T1000 (cell line): ENCODE measurements around the gene TACC2.

ENCODE experiments used
- DNase-seq: peaks from one replicate; lab custom pipeline; 2025; ENCODE audit warnings: mixed read lengths; lab: John Stamatoyannopoulos, UW

Gene TACC2

DNA sequence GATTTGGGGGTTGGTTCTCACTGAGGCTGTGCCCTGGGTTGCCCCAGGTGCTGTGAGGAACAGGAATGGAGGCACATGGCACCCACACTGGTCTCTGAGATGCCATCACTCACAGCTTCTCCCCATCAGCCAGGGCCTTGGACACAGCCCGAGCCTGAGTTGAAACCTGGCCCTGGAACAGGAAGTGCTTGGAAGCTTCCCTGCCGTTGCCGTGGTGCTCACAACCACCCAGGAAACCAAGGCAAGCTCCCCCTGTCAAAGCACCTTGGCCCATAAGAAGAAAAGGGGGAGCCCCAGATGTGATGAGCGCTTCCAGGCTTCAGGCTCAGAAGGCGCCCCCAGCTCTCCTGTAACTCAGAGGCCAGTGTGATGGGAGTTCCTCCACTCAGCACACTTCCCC lies 282.1 kb downstream of the TACC2 start, which contains the start of gene BTBD16:
TSS of gene BTBD16 (plus strand) at position 221 of the 400 bp plus-strand sequence. CDS start 3,786 bp downstream, outside the sequence.
- DNase-seq: no peak

DNA sequence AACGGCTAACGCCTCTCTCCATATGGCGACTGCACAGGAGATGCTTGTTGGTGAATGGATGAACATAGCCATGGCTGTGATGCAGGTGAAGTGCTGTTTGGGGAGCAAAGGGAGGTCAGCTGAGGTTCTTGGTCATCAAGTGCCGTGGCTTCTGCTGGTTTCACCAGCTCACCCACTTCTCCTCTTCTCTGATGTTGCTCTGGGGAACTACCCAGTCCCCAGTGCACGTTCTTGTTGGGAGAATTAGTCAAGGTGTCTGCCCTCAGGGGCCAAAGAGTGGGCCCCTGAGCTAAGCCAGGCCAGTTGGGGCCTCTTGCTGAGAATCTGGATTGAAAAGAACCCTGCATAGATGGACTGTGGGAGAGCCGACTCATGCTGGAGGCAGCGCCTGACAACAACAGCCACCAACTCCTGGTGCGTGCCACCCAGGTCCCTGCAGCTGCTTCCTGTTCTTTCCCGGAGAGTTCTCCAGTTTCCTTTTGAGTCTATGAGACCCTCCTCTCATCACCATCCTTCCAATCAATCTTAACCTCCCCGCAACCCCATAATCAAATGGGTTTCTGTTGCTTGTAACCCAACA lies 285.1 kb downstream of the TACC2 start:
- no peak for DNase-seq

DNA sequence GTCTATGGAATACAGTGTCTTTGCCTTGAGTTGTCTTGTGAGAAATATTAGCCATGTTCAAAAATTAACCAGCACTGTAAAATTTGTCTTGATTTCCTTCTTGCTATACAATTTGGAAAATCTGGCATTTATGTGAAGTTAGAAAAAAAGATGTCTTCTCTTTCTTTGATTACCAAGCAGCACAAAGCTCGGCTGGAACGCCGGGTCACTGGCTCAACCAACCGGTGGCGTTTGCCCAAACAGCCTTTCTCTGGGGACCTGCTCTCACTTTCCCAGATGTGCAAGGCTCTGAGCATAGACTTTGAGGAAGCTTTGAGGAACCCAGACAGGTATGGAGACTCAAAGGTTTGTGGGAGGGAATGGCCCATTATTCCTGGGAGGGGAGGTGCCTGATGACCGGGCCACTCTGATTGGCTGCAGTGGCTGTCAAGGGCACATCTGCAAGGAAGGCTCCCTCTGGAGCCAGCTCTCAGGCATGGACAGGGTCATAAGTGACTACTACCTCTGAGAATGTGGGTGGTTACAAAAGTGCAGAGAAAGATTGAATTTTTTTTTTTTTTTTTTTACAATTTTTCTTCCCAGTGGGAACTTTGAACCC lies 287.7 kb downstream of the TACC2 start:
- no peak for DNase-seq

DNA sequence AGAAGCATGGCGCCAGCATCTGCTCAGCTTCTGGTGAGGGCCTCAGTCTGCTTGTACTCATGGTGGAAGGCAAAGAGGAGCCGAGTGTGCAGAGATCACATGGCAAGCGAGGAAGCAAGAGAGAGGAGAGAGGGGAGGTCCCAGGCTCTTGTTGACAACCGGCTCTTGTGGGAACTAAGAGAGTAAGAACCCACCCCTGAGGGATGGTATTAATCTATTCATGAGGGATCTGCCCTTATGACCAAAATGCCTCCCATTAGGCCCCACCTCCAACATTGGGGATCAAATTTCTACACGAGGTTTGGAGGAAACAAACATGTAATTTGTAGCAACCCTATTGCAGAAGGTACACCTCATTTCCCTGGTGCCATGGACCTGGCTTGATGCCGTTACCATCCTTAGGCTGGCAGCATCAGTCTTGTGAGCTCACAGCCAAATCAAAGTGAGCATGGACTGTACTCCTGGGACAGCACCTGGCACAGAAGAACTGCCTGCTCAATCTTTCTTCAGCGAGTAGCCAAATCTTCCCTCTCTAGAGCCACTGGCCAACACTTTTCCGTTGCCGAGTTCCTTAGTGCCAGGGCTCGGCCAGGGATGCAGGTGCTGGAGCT lies 288.7 kb downstream of the TACC2 start:
- no peak for DNase-seq

DNA sequence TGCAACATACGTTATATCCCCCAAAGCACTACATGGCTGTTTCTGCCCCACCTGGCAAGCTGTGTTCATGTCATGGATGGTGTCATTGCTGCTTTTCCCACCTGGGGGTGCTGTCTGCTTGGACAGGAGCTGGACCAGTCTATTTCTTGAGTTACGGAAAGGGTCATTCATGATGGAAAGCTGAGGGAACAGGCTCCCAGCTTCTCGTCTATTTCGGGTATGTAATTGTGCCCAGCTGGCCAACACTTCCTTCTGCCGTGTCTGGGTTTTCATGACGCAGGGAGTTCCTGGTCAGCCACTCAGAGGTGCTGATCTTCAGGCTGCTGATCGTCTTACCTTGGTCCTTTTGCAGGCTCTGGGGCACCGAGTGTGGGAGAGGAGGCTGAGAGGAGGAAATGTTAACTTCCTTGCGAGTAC lies 290.8 kb downstream of the TACC2 start:
- no peak for DNase-seq

DNA sequence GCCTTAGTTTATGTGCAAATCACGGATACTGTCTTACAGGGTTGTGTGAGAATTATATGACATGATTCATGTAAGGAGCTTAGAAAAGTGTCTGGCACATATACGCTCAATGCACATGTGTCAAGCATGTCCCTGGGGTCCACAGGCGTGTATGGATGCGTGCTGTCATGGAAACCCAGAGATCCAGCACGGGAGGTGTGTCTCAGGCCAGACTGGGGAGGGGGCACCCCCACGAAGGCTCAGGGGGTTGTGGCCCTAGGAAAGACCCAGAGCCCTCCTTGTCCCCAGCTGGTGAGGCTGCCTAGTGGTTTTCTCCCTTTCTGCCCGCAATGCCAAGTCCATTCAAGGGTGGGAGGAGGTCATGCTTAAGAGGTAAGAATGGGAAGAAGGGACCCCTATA lies 291.2 kb downstream of the TACC2 start:
- DNase-seq: no peak

DNA sequence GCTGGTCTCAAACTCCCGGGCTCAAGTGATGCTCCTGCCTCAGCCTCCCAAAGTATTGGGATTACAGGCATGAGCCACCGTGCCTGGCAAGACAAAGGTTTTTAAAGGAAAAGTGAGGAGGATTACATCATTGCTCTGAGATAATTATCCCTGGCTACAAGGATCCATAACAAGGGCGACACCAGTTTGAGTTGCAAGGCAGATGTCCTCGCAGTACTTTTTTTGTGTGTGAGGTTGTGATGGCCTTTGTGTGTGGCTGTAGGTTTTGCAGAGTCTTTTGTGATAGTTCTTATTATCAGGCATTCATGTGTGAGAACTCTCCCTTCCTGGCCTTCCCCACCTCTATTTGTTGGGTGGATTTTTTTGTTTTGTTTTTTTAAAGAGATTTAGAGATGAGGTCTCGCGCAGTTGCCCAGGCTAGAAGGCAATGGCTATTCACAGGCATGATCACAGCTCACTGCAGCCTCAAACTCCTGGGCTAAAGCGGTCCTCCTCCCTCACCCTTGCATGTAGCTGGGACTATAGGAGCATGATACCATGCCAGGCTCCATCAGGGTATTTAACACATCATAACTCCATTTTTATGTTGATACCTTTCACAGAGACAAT lies 292.2 kb downstream of the TACC2 start:
- no peak for DNase-seq

GRCh38 chr10:122281751-122282150 lies 292.8 kb downstream of the TACC2 start:
- no peak for DNase-seq

- no peak for DNase-seq
Observed at GRCh38 chr10:122282253-122282671, 293.3 kb downstream of the TACC2 start.

DNA sequence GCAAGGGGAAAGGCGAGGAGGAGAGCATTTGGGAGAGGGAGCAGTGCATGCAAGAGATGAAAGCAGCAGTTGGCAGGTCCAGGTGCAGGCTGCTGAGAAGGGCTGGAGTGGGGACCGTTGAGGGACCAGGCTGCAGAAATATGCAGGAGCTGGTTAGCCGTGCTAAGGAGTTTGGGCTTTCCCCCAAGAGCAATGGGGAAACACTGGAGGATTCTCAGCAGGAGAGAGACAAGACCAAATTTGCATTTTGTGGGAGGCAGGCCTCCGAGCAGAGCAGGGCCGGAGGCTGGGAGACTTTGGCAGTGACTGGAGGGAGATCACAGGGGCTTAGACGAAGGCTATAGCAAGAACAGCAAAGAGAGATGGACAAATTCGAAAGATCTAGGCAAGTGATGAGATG lies 293.9 kb downstream of the TACC2 start:
- no peak for DNase-seq

- DNase-seq: no peak
Observed at GRCh38 chr10:122285506-122286444, 296.8 kb downstream of the TACC2 start.

- DNase-seq: peak; percentile 75
Observed at GRCh38 chr10:122286867-122287266, 297.9 kb downstream of the TACC2 start.

DNA sequence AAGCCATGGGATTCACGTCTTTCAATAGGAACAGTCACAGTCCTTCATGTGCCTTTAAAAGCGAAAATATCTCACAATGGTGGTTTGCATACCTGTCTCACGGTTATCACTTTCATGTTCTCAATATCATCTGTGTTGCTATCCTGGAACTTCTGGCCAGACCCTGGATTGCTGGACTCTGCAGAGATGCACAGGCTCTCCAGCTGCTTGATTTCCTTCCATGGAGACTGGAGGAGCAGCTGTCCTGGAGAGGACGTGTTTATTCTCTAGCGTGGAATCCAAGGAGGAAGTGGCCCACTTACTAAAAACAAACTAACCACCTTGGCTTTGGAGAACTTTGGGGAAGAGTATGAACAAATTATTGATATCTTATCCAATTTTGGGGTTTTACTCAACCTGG lies 298.6 kb downstream of the TACC2 start:
- DNase-seq: no peak

- no peak for DNase-seq
Observed at GRCh38 chr10:122288262-122288661, 299.3 kb downstream of the TACC2 start.

DNA sequence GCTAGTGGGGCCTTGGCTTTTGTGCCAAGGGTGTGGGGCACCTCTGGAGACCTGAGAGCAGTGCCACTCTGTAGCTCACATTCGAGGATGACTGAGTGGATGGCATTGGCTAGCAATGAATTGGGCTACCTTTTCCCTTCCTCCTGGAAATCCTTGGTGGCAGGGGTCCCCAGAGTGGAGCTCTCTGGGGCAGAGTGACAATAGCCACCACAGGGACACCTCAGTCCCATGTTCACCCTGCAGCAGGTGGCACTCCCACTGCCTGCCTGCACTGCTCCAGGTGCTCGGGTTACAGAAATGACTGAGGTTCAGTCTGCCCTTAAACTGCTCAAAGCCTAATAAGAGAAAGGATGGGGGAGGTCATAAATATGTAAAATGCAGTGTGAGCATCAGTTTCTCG lies 300.0 kb downstream of the TACC2 start:
- no peak for DNase-seq

DNA sequence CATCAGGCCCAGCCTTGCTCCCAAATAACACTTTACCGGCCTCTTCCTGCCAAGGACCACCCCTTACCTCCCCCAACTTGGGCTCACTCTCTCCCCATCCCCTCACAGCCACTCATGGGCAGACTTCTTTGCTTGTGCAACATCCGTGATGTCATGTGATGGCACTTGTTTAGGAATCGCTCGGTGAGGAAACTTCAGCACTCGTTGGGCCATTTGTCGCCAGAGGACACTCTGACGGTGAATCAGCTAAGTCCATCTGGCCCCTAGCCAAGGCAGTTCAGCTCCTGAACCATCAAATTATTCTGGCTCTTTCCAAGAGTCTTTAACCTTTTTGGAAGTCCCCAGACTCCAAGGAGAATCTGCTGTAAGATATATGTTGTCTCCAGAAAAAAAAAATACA lies 301.4 kb downstream of the TACC2 start:
- no peak for DNase-seq

- no peak for DNase-seq
Observed at GRCh38 chr10:122290833-122291532, 302.0 kb downstream of the TACC2 start.

DNA sequence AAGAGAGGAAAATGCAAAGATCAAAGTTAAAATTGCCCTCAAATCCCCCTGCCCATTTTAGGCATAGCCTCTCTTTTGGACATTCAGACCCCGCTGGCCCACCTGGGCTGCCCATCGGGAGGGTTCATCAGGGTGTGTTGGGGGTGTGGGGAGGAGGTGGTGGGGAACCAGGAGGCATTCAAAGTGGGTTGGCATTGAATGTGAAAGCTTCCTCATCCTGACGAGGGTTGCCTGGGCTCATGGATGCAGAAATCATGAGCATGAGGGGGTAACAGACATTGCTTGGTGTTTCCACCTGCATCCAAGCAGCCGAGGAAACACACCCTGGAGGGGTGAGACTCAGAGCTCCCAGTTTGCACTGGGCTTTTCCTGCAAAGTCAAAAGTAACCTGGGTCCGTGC lies 302.8 kb downstream of the TACC2 start:
- no peak for DNase-seq

DNA sequence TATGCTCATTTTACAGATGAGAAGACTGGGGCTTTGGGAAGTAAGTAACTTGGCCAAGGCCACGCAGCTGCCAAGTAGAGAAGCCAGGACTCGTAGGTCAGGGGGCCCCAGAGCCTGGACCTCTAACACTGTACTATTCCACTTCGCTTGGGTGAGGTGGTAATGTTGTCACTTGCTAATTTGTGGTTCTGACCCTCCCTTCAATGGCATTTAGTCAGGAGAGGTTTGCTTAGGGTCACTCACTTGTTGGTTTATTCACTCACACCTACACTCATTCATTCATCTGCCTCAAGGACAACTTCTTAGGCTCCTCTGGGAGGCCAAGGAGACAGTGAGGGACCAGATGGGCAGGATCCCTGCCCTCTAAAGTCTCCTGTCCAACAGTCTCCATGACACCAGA lies 303.4 kb downstream of the TACC2 start:
- no peak for DNase-seq

- DNase-seq: no peak
Observed at GRCh38 chr10:122293156-122293960, 304.4 kb downstream of the TACC2 start.

DNA sequence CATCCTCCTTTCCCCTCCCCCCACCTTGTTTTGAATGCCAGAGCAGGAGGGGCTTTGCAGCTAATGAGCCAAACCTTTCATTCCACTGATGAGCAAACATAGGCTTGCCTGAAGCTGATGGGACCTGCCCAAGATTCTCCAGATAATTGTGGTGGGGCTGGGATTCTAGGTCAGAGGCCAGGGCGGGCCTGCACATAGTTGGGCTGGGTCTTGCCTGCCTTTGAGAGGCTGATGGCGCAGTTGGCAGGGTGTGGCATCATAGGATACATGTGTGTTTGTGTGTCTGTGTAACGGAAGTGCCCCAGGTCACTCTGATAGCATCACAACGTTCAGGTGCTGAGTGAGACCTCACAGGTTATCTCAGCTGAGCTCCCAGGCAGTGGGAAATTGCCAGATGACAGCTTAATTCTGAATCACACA lies 305.0 kb downstream of the TACC2 start:
- DNase-seq: no peak
